GM19467 (cell line): ENCODE data around the gene ANKRD11.

ENCODE experiments used
- ATAC-seq: cut with Tn5 transposase; IDR thresholded peaks from one replicate; pipeline ENCODE4 v1.9.1; 2021; ENCODE audit warnings: mild to moderate bottlenecking, moderate library complexity; ENCODE audit not compliant: unreplicated experiment

The ANKRD11 gene

GRCh38 chr16:89507214-89507833 lies 17.0 kb upstream of the ANKRD11 start:
- no peak for ATAC-seq

GRCh38 chr16:89506791-89507191 lies 16.4 kb upstream of the ANKRD11 start:
- no peak for ATAC-seq

DNA sequence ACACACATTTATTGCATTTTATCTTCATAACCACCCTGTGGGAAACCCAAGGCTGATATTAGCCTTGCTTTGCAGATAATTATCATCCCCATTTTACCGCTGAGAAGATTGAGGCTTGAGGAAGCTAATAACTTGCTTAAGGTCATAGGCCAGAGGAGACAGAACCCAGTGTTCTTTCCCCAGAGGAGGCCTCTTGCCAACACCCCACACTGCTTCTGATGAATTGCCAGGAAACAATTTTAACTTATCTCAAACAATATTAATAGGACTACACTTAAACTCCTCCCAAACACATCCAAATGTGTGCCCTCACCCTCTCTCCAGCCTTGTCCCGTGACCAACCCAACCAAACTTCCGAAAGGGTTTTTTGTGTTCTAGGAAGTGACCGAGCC lies 15.7 kb upstream of the ANKRD11 start:
- ATAC-seq, result no peak

DNA sequence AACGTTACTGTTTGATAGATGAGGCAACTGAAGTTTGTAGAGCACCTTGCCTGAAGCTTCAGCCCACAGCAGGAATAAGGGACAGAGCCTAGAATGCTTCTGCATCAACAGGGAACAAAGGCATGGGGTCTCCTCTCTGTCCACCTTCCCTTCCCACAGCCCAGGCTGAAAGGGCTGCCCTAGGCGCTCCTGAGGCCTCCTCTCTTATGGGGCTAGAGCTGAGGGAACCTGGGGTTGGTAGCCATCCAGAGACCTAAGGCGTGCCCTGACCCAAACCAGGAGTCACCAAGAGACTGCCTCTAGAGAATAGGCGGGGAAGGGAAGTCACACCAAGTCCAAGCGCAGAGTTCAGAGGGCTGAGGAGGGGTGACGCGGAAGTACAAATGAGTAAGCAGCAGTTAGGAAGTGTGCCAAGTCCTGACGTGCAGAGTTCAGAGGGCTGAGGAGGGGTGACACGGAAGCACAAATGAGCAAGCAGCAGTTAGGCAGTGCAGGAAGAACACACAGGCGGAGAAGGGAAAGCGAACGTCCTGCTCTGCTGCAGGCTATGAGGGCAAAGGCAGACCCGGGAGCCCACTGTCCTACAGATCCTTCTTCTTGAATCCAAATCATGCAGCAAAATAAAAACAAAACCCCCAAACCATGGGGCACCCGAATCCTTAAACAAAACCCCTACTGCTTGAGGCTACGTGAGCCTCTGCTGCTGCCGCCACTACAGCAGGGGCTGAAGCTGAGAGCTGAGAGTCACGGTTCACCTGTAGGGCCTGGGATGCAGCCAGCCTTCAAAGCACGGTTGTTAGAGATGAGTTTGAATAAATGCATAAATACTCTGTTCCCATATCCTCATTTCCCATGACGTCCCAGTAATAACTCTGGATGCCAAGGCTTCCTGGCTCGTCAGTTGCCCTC lies 15.1 kb upstream of the ANKRD11 start:
- ATAC-seq, result no peak

- ATAC-seq, result no peak
Observed at GRCh38 chr16:89504091-89504490, 13.7 kb upstream of the ANKRD11 start.

DNA sequence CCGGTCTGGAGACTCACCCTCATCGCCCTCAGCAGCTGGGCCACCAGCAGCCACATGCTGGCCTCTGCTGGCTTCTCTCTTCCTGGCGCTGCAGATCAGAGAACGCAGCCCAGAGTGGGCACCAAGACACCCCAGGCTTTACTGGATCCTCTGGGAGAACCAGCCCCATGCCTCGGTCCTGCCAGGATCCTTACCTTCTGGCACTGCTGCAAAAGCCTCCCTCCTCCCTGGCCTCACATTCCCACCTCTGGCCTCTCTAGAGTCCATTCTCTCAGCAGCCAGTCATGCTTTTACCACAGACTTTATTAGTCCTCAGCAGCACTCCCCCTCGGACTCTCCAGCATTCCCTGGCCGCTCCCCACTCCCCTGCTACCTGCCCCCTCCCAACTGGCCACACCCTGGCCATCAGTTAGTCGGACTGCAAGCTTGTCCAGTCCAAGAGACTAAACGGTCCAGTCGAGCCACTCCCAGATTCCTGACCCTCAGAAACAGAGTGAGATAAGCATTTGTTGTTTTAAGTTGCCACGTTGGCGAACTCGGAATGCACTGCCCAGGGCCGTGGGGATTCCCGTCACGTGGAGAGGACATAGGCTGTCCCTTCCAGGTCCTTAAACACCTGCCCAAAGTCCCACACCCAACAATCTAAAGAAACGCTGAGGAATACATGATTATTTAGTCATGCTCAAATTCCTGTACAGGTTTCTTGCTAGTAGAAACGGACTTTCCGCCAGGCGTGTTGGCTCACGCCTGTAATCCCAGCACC lies 11.9 kb upstream of the ANKRD11 start:
- no peak for ATAC-seq

GRCh38 chr16:89499767-89500166 lies 9.4 kb upstream of the ANKRD11 start:
- no peak for ATAC-seq

GRCh38 chr16:89498839-89499238 lies 8.5 kb upstream of the ANKRD11 start:
- ATAC-seq, result no peak

DNA sequence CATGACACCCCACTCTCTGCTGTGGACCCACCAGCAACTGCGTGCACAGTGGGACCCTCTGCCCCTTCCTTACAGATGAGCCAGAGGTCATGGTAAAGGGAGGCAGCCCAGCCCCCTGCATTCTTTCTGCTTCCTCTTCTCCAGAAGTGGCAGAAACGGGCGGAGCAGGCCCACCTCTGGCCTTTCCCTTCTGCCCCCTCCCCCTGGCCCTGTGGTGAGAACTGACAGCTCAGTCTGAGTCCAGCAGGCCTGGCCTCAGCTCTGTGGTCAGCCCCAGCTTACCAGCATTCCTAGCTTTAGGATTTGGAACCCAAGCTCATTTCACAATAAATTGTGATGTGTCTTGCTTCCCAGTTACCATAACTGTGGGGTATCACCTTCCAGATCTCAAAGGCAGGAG lies 4.8 kb upstream of the ANKRD11 start:
- ATAC-seq, result no peak

GRCh38 chr16:89493776-89494175 lies 3.4 kb upstream of the ANKRD11 start:
- ATAC-seq, result no peak

DNA sequence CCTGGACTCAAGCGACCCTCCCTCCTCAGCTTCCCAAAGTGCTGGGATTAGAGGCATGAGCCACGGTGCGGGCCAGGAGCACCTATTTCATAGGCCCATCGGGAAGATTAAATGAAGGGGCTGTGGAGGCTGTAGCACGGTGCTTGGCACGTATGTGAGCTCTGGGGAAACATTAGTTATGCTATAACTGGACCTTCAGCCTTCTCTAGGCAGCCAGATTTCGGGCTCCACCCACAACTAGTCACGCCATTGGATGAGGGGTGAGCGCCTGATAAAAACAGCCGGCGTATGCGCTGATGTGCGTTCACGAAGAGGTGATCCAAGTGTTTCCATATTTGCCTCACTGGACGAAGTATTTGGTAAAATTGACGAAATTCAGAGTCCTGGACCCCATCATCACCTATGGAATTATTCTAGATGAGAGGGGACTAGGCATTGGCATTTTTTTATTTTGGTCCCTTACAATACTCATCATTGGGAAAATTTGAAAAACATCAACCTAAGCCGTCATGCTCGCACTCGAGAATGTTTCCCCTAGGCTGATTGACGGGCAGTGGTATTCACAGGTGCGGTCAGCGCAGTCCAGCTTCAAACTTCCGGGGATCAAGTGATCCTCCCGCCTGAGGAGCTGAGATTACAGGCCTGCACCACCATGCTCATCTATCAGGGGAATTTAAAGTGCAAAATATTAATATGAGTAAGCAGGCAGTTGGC lies 1.8 kb upstream of the ANKRD11 start:
- ATAC-seq, result no peak

- no peak for ATAC-seq
Observed at GRCh38 chr16:89491238-89491869, 993 bp upstream of the ANKRD11 start.

- no peak for ATAC-seq
Observed at GRCh38 chr16:89489898-89490438, 393 bp downstream of the ANKRD11 start.

DNA sequence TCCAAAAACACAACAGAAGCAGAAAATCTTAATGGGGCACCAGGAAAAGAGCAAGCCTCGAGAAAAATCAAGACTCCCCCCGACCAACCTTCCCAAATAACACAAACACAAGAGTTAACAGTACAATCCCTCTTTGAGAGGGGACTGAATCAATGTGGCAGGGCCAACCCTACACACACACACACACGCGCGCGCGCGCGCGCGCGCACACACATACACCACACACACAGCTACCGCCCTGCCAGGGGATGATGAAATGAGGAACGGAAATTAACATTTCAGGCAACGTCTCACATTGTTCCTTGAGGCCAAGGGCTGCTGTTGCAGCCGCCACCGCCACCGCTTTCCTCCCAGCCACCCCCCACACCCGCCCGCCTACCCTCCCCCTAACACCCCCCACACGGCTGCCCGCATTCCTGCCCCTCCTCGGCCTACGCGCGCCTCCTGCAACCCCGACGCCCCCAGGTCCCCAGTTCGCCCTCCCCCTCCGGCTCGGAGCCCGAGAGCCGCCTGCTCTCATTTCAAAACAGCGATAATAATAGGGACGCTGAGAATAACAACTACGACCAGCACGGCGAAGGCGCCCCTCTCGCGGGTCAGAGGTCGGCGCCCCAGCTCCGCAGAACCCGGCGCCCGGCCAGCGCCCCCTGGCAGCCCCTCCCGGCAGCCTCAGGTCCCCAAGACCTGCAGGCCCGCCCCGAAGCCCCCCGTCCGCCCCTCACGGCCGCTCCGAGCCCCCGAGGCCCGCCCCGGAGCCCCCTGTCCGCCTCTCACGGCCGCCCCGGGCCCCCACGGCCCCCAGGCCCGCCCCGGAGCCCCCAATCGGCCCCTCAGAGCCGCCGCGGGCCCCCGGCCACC lies 1.1 kb downstream of the ANKRD11 start:
- ATAC-seq, result no peak

DNA sequence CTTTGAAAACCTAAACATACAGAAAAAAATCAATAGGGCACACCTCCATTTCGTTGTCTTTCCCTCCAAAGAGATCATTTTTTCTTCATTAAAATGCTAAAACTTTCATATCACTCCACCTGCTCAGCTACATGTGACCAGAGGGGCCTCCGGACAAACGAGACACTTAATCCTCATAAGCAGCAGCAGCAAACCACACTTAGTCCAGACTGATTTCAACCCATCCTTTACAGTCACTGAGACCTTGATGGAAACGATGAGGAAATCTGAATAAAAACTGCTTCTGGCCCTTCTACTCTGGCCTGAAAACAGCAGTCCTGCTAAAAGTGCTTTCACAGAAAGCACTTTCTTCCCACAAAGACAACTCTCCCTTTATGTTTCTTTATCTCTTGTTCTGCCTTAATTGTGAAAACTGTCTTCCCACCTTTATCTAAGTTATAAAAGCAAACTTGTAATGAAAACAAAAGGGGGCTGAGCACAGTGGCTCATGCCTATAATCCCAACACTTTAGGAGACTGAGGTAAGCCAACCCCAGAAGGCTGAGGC lies 4.6 kb downstream of the ANKRD11 start:
- ATAC-seq, result no peak

DNA sequence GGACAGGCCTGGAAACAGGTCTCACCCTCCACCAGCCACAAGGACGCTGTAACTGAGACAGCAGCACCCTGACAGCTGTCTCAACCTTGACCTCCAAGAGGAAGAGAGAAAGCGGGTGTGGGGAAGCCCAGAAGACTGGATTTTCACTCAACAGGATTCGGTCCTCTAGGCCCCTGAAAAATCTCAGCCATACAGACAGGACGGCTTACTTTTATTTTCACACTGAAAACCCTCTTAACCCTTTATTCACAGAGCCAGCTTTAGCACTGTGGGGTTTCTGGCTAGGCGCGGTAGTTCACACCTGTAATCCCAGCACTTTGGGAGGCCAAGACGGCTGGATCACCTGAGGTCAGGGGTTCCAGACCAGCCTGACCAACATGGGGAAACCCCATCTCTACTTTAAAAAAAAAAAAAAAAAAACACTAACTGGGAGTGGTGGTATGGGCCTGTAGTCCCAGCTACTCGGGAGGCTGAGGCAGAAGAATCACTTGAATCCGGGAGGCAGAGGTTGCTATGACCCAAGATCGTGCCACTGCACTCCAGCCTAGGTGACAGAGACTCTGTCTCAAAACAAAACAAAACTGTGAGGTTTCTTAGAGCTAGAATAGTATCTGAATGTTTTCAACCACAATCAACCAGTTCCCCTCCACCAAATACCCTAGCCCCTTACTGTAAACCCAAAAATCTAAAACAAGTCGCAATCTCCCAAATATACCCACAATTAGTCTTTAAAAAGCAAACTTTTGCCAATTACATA lies 5.3 kb downstream of the ANKRD11 start:
- ATAC-seq, result no peak

DNA sequence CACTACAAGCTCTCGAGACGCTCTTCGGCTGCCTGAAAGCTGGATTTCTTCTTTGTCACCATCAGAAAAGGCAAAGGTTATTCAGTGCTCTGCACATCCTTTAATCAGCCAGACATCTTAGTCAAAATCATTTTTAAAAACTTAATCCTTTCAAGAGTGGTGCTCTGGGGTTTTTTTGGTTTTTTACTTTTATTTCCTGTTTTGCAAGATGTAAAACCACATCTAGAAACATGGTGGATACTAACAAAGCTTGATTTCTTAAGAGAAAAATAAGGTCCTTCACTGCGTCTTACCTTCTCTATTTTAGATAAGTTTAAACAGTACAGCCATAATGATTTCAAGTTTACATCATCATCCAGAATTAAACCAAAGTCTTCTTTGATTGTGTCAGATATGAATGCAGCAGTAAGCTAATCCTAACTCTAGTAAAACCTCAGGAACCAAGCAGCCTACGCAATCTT lies 6.3 kb downstream of the ANKRD11 start:
- ATAC-seq, result no peak

DNA sequence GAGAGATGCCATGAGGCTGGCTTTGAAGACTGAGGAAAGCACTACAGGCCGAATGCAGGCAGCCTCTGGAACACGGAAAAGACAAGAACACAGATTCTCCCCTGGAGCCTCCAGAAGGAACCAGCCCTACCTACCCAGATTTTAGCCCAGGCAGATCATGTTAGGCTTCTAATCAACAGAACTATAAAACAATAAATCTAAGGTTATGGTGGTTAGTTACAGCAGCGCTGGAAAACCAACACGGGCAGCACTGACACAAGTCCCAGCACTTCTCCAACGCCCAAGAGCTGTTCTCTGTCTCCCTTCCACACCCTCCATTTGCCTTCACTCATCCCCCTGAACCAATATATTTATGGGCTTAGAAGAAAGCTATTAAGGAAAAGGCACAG lies 7.5 kb downstream of the ANKRD11 start:
- no peak for ATAC-seq
